Measurements from ENCODE around the gene DHX32.

The DHX32 gene

DNA sequence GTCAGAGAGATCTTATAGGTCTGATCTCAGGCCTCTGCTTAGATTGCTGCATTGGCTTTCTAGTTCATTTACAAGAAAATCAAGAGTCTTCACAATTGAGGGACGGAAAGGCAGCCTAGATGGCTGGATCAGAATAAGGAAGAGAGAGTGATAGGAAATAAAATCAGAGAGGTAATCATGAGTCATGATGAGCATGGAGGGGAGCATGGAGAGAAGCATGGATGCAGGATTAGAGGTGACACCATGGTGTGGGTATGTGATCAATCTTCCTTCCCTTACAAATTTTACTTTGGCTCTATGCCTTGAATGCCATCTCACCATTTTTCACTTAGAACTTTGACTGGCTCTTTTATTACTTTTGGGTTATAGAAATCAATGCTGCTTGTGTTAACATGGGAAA lies 56.4 kb downstream of the DHX32 start:
- peaks cover 38% of the 10 kb centered on the region for H3K36me3 ChIP-seq
- no peaks in the 10 kb centered on the region for H3K9me3 ChIP-seq
- TF ChIP-seq, protein P1, sequence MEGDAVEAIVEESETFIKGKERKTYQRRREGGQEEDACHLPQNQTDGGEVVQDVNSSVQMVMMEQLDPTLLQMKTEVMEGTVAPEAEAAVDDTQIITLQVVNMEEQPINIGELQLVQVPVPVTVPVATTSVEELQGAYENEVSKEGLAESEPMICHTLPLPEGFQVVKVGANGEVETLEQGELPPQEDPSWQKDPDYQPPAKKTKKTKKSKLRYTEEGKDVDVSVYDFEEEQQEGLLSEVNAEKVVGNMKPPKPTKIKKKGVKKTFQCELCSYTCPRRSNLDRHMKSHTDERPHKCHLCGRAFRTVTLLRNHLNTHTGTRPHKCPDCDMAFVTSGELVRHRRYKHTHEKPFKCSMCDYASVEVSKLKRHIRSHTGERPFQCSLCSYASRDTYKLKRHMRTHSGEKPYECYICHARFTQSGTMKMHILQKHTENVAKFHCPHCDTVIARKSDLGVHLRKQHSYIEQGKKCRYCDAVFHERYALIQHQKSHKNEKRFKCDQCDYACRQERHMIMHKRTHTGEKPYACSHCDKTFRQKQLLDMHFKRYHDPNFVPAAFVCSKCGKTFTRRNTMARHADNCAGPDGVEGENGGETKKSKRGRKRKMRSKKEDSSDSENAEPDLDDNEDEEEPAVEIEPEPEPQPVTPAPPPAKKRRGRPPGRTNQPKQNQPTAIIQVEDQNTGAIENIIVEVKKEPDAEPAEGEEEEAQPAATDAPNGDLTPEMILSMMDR (IDR thresholded peaks at IDR 0.05; ENCODE audit: low read depth, low read length): no peak
- H3K27me3 ChIP-seq: no peaks in the 10 kb centered on the region
- H3K4me3 ChIP-seq (ENCODE audit: low read depth, low read length): peak overlapping the region; percentile 100
- no peak for DNase-seq
- H3K4me1 ChIP-seq: no peaks in the 10 kb centered on the region

DNA sequence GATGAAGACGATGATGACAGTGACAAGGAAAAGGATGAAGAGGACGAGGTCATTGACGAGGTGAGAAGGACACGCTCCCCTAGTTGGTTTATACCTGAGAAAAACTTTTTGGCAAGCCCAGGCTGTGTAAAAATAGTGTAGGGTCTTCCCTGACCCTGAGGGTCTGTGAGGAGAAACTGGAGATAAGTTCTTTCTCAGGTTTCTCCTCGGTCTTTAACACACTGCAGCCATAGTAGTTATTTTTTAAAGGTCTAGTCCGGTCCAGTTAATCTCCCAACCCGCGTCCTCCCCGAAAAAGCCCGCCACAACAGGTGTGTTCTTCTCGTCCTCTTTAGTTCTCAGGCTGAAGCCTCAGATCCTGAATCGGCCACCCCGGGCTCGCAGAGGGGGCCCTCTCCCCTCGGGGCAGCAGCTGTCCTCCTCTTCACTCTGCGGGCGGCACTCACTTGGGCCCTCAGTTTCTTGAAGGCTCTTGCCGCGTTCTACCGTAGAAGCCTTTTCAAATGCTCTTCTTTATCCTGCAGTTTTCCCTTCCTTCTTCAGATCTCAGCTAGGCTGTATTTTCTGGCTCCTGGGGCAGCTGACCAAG lies 57.3 kb downstream of the DHX32 start:
- Histone ChIP-seq H3K27me3 (no peaks in the 10 kb centered on the region), H3K36me3 (peaks cover 28% of the 10 kb centered on the region), H3K4me3 (ENCODE audit: low read depth, low read length) (peak overlapping the region; percentile 100), H3K9me3 (no peaks in the 10 kb centered on the region), H3K4me1 (no peaks in the 10 kb centered on the region)
- DNase-seq: no peak
- TF ChIP-seq, protein P1 (IDR thresholded peaks at IDR 0.05; ENCODE audit: low read depth, low read length): no peak

DNA sequence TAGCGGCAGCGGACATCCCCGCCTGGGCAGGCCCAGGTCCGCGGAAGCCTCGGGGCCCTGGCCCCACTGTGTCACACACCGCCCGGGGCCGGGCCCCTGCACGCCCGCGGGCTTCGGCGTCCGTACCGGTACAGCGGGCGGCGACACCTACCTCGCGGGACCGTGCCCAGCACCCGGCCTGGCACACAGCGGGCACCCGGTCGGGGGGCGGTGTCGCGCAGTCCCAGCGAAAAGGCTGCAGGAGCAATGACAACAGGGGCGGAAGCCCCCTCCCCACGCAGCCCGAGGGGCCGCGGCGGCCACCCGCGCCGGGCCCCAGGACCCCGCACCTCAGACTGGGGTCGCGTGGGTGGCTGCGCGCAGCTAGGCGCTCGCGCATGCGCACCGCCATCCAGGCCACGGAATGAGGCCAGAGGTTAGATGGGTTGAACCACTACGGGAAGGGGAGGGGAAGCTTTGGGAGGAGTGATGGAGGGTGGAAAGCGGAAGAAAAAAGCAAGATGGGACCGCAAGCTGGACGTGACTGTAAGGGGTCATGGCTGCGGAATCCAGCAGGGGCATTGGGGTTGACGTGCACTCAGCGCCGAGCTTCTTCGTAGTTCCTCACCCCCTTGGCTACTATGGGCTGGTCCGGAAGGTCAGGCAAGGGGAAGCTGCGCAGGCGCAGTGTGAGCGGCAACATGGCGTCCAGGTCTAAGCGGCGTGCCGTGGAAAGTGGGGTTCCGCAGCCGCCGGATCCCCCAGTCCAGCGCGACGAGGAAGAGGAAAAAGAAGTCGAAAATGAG lies 58.0 kb downstream of the DHX32 start, which contains the start of the genes BCCIP and UROS:
Gene BCCIP (plus strand): TSS at position 669 of the 785 bp plus-strand sequence. CDS start 12 bp downstream, at position 681.
Gene UROS (minus strand): TSS at position 381 of the 785 bp plus-strand sequence. CDS start 6,759 bp downstream, outside the sequence.
- Histone ChIP-seq H3K4me3 (ENCODE audit: low read depth, low read length) (peak within 1 kb of the TSS; percentile 100), H3K4me1 (no peaks in the 10 kb centered on the region), H3K27me3 (no peaks in the 10 kb centered on the region), H3K36me3 (peaks cover 22% of the 10 kb centered on the region), H3K9me3 (no peaks in the 10 kb centered on the region)
- peak; percentile 88 for DNase-seq
- TF ChIP-seq, protein P1 (IDR thresholded peaks at IDR 0.05; ENCODE audit: low read depth, low read length): no peak

DNA sequence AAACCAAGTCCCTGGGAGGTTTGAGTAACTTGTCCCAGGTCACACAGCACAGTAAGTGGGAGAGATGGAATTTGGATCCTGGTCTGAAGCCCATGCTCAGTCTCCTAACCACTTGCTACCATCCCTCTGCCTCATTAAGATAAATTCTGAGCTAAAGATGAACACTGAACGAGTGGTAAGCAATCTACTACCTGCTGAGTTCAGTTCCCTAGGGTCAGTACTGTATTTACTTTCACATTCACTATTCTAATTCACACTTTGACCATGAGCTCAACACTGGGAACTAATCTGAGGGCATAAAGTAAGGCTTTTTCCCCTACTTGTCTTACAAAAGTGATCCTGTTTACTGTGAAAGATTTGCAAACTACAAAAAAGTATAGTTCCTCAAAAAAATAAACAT lies 60.4 kb downstream of the DHX32 start:
- peaks cover 6% of the 10 kb centered on the region; the same call in 1 of the 2 replicates for H3K36me3 ChIP-seq
- H3K27me3 ChIP-seq: no peaks in the 10 kb centered on the region
- DNase-seq: no peak
- TF ChIP-seq, protein P1 (IDR thresholded peaks at IDR 0.05; ENCODE audit: low read depth, low read length): no peak
- H3K4me3 ChIP-seq (ENCODE audit: low read depth, low read length): no peak overlapping the region
- no peaks in the 10 kb centered on the region for H3K4me1 ChIP-seq
- H3K9me3 ChIP-seq: no peaks in the 10 kb centered on the region

DNA sequence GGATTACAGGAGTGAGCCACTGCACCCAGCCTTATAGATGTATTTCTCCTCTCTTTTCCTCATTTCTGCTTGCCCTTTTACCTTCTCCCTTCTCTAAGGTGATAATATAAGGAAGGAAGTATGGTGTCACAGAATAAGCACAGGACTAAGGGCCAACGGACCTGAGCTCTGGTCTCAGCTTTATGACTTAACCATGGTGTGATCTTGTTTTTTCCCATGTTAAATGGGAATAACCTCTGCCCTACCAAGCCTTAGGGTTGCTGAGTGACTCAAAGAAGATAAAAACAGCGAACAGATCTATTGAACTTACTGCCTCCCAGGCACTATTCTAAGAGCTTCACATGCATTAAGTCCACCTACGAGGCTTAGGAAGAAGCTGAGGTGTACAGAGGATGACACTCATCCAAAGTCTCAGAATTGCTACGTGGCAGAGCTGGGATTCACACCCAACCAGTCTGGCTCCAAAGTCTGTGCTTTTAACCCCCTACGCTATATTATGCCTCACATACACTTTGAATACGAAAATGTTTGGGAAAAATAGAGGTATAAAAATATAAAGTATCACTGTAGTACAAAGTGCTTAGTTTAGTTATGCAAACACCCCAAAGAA lies 63.6 kb downstream of the DHX32 start:
- no peaks in the 10 kb centered on the region for H3K4me1 ChIP-seq
- peaks cover 6% of the 10 kb centered on the region for H3K36me3 ChIP-seq
- H3K27me3 ChIP-seq: no peaks in the 10 kb centered on the region
- no peak overlapping the region for H3K4me3 ChIP-seq (ENCODE audit: low read depth, low read length)
- TF ChIP-seq, protein P1 (IDR thresholded peaks at IDR 0.05; ENCODE audit: low read depth, low read length): no peak
- no peak for DNase-seq
- H3K9me3 ChIP-seq: no peaks in the 10 kb centered on the region
